Measurements from ENCODE around the gene PUS7.
"Not testable (repeated sequence)": the region's sequence is repeated elsewhere in the genome, so short reads cannot be mapped to it uniquely, and the experiment has no call there.

PUS7 gene, protein sequence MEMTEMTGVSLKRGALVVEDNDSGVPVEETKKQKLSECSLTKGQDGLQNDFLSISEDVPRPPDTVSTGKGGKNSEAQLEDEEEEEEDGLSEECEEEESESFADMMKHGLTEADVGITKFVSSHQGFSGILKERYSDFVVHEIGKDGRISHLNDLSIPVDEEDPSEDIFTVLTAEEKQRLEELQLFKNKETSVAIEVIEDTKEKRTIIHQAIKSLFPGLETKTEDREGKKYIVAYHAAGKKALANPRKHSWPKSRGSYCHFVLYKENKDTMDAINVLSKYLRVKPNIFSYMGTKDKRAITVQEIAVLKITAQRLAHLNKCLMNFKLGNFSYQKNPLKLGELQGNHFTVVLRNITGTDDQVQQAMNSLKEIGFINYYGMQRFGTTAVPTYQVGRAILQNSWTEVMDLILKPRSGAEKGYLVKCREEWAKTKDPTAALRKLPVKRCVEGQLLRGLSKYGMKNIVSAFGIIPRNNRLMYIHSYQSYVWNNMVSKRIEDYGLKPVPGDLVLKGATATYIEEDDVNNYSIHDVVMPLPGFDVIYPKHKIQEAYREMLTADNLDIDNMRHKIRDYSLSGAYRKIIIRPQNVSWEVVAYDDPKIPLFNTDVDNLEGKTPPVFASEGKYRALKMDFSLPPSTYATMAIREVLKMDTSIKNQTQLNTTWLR

GRCh38 chr7:105521717-105522463, at the start of gene PUS7:
TSS of gene PUS7 (minus strand) at chr7:105522271. CDS start at chr7:105508512, 13,759 bp downstream.
- Histone ChIP-seq H3K27me3 (ENCODE audit: control insufficient read depth, insufficient read depth, low read length) (no peaks in the 10 kb centered on the region), H3K36me3 (ENCODE audit: control insufficient read depth, insufficient read depth, low read length) (no peaks in the 10 kb centered on the region), H3K4me1 (ENCODE audit: control insufficient read depth, insufficient read depth, low read length) (peaks cover 4% of the 10 kb centered on the region), H3K9ac (ENCODE audit: low read length) (peak within 1 kb of the TSS; percentile 69), H3K9me3 (ENCODE audit: control insufficient read depth, low read length) (no peaks in the 10 kb centered on the region), H3K4me3 (ENCODE audit: low read length) (peak within 1 kb of the TSS; percentile 80)

DNA sequence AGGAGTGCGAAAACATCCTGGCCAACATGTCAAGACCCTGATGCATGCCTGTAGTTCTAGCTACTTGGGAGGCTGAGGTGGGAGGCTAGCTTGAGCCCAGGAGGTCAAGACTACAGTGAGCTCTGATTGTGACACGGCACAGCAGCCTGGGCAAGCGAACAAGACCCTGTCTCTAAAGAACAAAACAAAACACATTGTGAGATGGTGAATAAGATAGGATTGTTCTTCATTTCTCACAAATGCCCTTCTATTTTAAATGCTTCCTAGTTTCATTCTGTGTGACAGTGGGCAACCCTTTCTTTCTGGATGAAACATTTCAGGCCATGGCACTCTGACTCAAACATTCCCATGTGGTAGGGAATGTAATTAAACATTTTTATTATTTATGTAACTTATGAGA, 45.8 kb upstream of the PUS7 start:
- Histone ChIP-seq H3K27me3 (ENCODE audit: control insufficient read depth, insufficient read depth, low read length) (no peaks in the 10 kb centered on the region), H3K4me1 (ENCODE audit: control insufficient read depth, insufficient read depth, low read length) (no peaks in the 10 kb centered on the region), H3K36me3 (ENCODE audit: control insufficient read depth, insufficient read depth, low read length) (peaks cover 4% of the 10 kb centered on the region), H3K9me3 (ENCODE audit: control insufficient read depth, low read length) (no peaks in the 10 kb centered on the region), H3K9ac (ENCODE audit: low read length) (no peak overlapping the region), H3K4me3 (ENCODE audit: low read length) (no peak overlapping the region)

GRCh38 chr7:105567024-105567423, 45.0 kb upstream of the PUS7 start:
- Histone ChIP-seq H3K9ac (ENCODE audit: low read length) (no peak overlapping the region), H3K36me3 (ENCODE audit: control insufficient read depth, insufficient read depth, low read length) (peaks cover 4% of the 10 kb centered on the region), H3K27me3 (ENCODE audit: control insufficient read depth, insufficient read depth, low read length) (no peaks in the 10 kb centered on the region), H3K4me1 (ENCODE audit: control insufficient read depth, insufficient read depth, low read length) (no peaks in the 10 kb centered on the region), H3K4me3 (ENCODE audit: low read length) (no peak overlapping the region), H3K9me3 (ENCODE audit: control insufficient read depth, low read length) (no peaks in the 10 kb centered on the region)

DNA sequence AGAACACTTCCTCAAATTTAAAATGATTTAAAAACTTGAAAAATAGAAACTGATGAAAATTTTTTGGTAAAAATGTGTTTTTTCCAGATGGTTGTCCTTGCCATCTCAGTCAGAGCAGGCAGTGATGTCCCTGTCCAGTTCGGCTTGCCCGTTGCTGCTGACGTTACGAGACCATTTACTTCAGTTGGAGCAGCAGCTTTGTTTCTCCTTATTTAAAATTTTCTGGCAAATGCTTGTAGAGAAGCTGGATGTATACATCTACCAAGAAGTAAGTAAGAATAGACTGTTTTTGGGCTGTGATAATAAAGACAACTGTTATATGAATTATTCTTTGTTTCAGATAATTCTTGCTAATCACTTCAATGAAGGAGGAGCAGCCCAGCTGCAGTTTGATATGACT, 43.1 kb upstream of the PUS7 start:
- H3K9ac ChIP-seq (ENCODE audit: low read length) = no peak overlapping the region
- H3K4me1 ChIP-seq (ENCODE audit: control insufficient read depth, insufficient read depth, low read length) = no peaks in the 10 kb centered on the region
- H3K36me3 ChIP-seq (ENCODE audit: control insufficient read depth, insufficient read depth, low read length) = peaks cover 4% of the 10 kb centered on the region
- no peaks in the 10 kb centered on the region for H3K27me3 ChIP-seq (ENCODE audit: control insufficient read depth, insufficient read depth, low read length)
- H3K9me3 ChIP-seq (ENCODE audit: control insufficient read depth, low read length) = no peaks in the 10 kb centered on the region
- no peak overlapping the region for H3K4me3 ChIP-seq (ENCODE audit: low read length)

DNA sequence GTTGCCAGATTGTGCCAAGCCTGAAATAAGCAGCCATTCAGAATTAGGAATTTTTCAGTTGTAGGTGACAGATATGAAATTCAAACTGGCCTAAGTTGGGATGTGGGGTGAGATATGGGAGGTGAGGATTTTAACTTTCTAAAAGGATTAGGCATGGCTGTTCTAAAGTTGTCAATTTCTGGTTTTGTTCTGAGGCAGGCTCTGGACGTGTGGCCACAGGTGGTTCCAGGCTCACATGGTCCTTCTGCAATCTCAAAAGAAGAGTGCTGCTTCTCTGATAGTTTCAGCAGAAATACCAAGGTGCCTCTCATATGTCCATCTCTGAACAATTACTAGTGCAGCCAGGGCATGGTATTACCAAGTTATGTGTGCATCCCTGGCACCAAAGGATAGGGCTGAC, 37.9 kb upstream of the PUS7 start:
- no peaks in the 10 kb centered on the region for H3K4me1 ChIP-seq (ENCODE audit: control insufficient read depth, insufficient read depth, low read length)
- no peaks in the 10 kb centered on the region for H3K27me3 ChIP-seq (ENCODE audit: control insufficient read depth, insufficient read depth, low read length)
- H3K9me3 ChIP-seq (ENCODE audit: control insufficient read depth, low read length) = no peaks in the 10 kb centered on the region
- no peak overlapping the region for H3K9ac ChIP-seq (ENCODE audit: low read length)
- peaks cover 3% of the 10 kb centered on the region for H3K36me3 ChIP-seq (ENCODE audit: control insufficient read depth, insufficient read depth, low read length)
- H3K4me3 ChIP-seq (ENCODE audit: low read length) = no peak overlapping the region

GRCh38 chr7:105538339-105538738, 16.3 kb upstream of the PUS7 start:
- no peaks in the 10 kb centered on the region for H3K9me3 ChIP-seq (ENCODE audit: control insufficient read depth, low read length)
- H3K4me3 ChIP-seq (ENCODE audit: low read length) = no peak overlapping the region
- peaks cover 3% of the 10 kb centered on the region for H3K36me3 ChIP-seq (ENCODE audit: control insufficient read depth, insufficient read depth, low read length)
- H3K27me3 ChIP-seq (ENCODE audit: control insufficient read depth, insufficient read depth, low read length) = no peaks in the 10 kb centered on the region
- H3K9ac ChIP-seq (ENCODE audit: low read length) = no peak overlapping the region
- H3K4me1 ChIP-seq (ENCODE audit: control insufficient read depth, insufficient read depth, low read length) = peaks cover 4% of the 10 kb centered on the region

- Histone ChIP-seq H3K9ac (ENCODE audit: low read length) (peak overlapping the region; percentile 96), H3K27me3 (ENCODE audit: control insufficient read depth, insufficient read depth, low read length) (no peaks in the 10 kb centered on the region), H3K36me3 (ENCODE audit: control insufficient read depth, insufficient read depth, low read length) (no peaks in the 10 kb centered on the region), H3K4me3 (ENCODE audit: low read length) (peak overlapping the region; percentile 85), H3K4me1 (ENCODE audit: control insufficient read depth, insufficient read depth, low read length) (peaks cover 11% of the 10 kb centered on the region), H3K9me3 (ENCODE audit: control insufficient read depth, low read length) (no peaks in the 10 kb centered on the region)
Observed at GRCh38 chr7:105532709-105533460, 10.8 kb upstream of the PUS7 start.

- peaks cover 11% of the 10 kb centered on the region for H3K4me1 ChIP-seq (ENCODE audit: control insufficient read depth, insufficient read depth, low read length)
- H3K9ac ChIP-seq (ENCODE audit: low read length) = peak within 1 kb of the TSS; percentile 96
- H3K4me3 ChIP-seq (ENCODE audit: low read length) = peak within 1 kb of the TSS; percentile 85
- no peaks in the 10 kb centered on the region for H3K36me3 ChIP-seq (ENCODE audit: control insufficient read depth, insufficient read depth, low read length)
- no peaks in the 10 kb centered on the region for H3K9me3 ChIP-seq (ENCODE audit: control insufficient read depth, low read length)
- H3K27me3 ChIP-seq (ENCODE audit: control insufficient read depth, insufficient read depth, low read length) = no peaks in the 10 kb centered on the region
Observed at GRCh38 chr7:105531792-105532671, 10.0 kb upstream of the PUS7 start, which contains the start of gene RINT1. TSS of gene RINT1 (plus strand) at chr7:105532201. CDS start at chr7:105532316, 115 bp downstream.

- H3K4me3 ChIP-seq (ENCODE audit: low read length) = no peak overlapping the region
- peaks cover 11% of the 10 kb centered on the region for H3K4me1 ChIP-seq (ENCODE audit: control insufficient read depth, insufficient read depth, low read length)
- no peaks in the 10 kb centered on the region for H3K27me3 ChIP-seq (ENCODE audit: control insufficient read depth, insufficient read depth, low read length)
- no peak overlapping the region for H3K9ac ChIP-seq (ENCODE audit: low read length)
- no peaks in the 10 kb centered on the region for H3K36me3 ChIP-seq (ENCODE audit: control insufficient read depth, insufficient read depth, low read length)
- H3K9me3 ChIP-seq (ENCODE audit: control insufficient read depth, low read length) = no peaks in the 10 kb centered on the region
Observed at GRCh38 chr7:105530546-105530945, 8.5 kb upstream of the PUS7 start.

DNA sequence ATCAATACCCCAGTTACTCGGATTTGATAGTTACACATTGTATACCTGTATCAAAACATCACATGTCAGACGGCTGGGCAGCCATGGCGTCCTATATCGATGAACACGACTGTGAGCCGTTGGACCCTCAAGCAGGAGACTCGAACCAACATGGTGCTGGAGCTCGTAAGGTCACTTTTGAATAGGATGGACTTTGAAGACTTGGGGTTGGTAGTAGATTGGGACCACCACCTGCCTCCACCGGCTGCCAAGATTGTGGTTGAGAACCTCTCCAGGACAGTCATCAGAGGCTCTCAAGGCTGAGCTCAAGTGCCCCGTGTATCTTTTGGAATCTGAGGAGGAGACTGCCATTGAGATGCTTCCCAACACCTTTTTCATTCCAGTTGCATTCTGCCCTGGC, 8.1 kb upstream of the PUS7 start:
- no peaks in the 10 kb centered on the region for H3K36me3 ChIP-seq (ENCODE audit: control insufficient read depth, insufficient read depth, low read length)
- no peak overlapping the region for H3K9ac ChIP-seq (ENCODE audit: low read length)
- H3K4me1 ChIP-seq (ENCODE audit: control insufficient read depth, insufficient read depth, low read length) = peaks cover 11% of the 10 kb centered on the region
- no peaks in the 10 kb centered on the region for H3K9me3 ChIP-seq (ENCODE audit: control insufficient read depth, low read length)
- no peaks in the 10 kb centered on the region for H3K27me3 ChIP-seq (ENCODE audit: control insufficient read depth, insufficient read depth, low read length)
- no peak overlapping the region for H3K4me3 ChIP-seq (ENCODE audit: low read length)

- H3K9me3 ChIP-seq (ENCODE audit: control insufficient read depth, low read length); H3K4me1 ChIP-seq (ENCODE audit: control insufficient read depth, insufficient read depth, low read length); H3K27me3 ChIP-seq (ENCODE audit: control insufficient read depth, insufficient read depth, low read length); H3K9ac ChIP-seq (ENCODE audit: low read length); H3K4me3 ChIP-seq (ENCODE audit: low read length); H3K36me3 ChIP-seq (ENCODE audit: control insufficient read depth, insufficient read depth, low read length): not testable (repeated sequence)
Observed at GRCh38 chr7:105527737-105528136, 5.7 kb upstream of the PUS7 start.

Data from mucosa of stomach (tissue), 1 donor.